Measurements from ENCODE around the gene FAM184A. TPM values are rescaled to one million over a fixed set of nuclear protein-coding genes. Genes with fewer than 3 reads are reported as not detected.

Gene FAM184A
- total and polyA plus RNA-seq, 9 of the 15 experiments (the other 6 are each of a cell fraction or from before 2014, with no cell fraction given): 6.4 to 18.7 (median 13.1) TPM

DNA sequence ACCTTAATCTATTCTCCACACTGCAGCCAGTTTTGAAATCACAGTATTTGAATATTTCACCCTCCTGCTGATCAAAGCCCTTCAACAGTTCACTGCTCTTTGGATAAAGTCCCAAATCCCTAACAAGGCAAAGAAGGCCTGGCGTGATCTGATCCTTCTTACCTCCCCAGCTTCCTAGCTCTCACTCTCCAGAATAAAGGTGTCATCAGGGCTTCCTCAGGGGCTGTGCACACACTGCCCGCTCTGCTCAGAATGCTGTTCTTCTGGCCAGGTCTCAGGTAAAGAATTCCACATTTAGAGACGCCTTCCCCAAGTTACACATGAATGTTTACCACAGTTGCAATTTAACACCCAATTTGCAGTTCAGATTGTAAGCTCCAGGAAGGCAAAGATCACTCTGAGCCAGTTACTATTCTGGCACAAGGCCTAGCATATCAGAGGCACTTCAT lies 84.6 kb downstream of the FAM184A start:
- BruUV-seq (replicated peaks): no TSS peak
- intact Hi-C loops (cut with micrococcal nuclease) (no loop called here), in situ Hi-C loops (cut with MboI) (no loop called here)
- Histone ChIP-seq H3K4me3 (no peak overlapping the region), H3K4me1 (replicated peaks in 1 of 2; ENCODE audit: control insufficient read depth in 2 of 2, insufficient read depth in 2 of 2, low read length in 2 of 2) (no peaks in the 10 kb centered on the region), H3K9me3 (replicated peaks; ENCODE audit: control insufficient read depth, insufficient read depth, low read depth, low read length) (no peaks in the 10 kb centered on the region), H3K27ac (ENCODE audit: extremely low read depth, low read depth, low read length) (no peak overlapping the region), H2AFZ (ENCODE audit: low read depth, low read length) (no peak overlapping the region), H3K36me3 (ENCODE audit: control insufficient read depth, insufficient read depth, low read length) (no peaks in the 10 kb centered on the region; the same call in 1 of the 3 replicates), H3K9ac (ENCODE audit: insufficient read depth in 1 of 2, low read depth in 2 of 2, low read length in 2 of 2) (no peak overlapping the region), H3K79me2 (ENCODE audit: control insufficient read depth, insufficient read depth, low read length) (no peaks in the 10 kb centered on the region), H3K9me1 (ENCODE audit: control insufficient read depth, insufficient read depth, low read length) (no peaks in the 10 kb centered on the region), H3K4me2 (ENCODE audit: insufficient read depth, low read length) (no peak overlapping the region), H4K20me1 (replicated peaks; ENCODE audit: control insufficient read depth, insufficient read depth, low read length) (no peaks in the 10 kb centered on the region), H3K27me3 (ENCODE audit: control insufficient read depth in 2 of 2, insufficient read depth in 2 of 2, low read length in 2 of 2) (no peaks in the 10 kb centered on the region)
- no peak for FAIRE-seq
- no peak for ATAC-seq
- TF ChIP-seq, protein P1, sequence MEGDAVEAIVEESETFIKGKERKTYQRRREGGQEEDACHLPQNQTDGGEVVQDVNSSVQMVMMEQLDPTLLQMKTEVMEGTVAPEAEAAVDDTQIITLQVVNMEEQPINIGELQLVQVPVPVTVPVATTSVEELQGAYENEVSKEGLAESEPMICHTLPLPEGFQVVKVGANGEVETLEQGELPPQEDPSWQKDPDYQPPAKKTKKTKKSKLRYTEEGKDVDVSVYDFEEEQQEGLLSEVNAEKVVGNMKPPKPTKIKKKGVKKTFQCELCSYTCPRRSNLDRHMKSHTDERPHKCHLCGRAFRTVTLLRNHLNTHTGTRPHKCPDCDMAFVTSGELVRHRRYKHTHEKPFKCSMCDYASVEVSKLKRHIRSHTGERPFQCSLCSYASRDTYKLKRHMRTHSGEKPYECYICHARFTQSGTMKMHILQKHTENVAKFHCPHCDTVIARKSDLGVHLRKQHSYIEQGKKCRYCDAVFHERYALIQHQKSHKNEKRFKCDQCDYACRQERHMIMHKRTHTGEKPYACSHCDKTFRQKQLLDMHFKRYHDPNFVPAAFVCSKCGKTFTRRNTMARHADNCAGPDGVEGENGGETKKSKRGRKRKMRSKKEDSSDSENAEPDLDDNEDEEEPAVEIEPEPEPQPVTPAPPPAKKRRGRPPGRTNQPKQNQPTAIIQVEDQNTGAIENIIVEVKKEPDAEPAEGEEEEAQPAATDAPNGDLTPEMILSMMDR (IDR thresholded peaks at IDR 0.05 in 2 of 3, conservative IDR thresholded peaks at IDR 0.05 in 1 of 3; ENCODE audit: insufficient read depth in 2 of 3, low read depth in 1 of 3, low read length in 3 of 3): no peak
- TF ChIP-seq ZKSCAN3 (CRISPR knock-in tag; IDR thresholded peaks at IDR 0.05): no peak
- no peak for TF ChIP-seq PHB (CRISPR knock-in tag; IDR thresholded peaks at IDR 0.05)
- TF ChIP-seq, protein P2, sequence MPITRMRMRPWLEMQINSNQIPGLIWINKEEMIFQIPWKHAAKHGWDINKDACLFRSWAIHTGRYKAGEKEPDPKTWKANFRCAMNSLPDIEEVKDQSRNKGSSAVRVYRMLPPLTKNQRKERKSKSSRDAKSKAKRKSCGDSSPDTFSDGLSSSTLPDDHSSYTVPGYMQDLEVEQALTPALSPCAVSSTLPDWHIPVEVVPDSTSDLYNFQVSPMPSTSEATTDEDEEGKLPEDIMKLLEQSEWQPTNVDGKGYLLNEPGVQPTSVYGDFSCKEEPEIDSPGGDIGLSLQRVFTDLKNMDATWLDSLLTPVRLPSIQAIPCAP (CRISPR knock-in tag; IDR thresholded peaks at IDR 0.05; ENCODE audit: borderline replicate concordance): no peak
- TF ChIP-seq, protein P3, sequence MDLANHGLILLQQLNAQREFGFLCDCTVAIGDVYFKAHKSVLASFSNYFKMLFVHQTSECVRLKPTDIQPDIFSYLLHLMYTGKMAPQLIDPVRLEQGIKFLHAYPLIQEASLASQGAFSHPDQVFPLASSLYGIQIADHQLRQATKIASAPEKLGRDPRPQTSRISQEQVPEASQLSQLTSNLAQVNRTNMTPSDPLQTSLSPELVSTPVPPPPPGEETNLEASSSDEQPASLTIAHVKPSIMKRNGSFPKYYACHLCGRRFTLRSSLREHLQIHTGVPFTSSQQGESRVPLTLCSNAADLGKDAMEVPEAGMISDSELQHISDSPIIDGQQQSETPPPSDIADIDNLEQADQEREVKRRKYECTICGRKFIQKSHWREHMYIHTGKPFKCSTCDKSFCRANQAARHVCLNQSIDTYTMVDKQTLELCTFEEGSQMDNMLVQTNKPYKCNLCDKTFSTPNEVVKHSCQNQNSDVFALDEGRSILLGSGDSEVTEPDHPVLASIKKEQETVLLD (IDR thresholded peaks at IDR 0.05): no peak
- no peak for TF ChIP-seq TSC22D4 (tag; IDR thresholded peaks at IDR 0.05)
- no peak for TF ChIP-seq CBFA2T3 (IDR thresholded peaks at IDR 0.05)
- no peak for TF ChIP-seq ELF2 (CRISPR knock-in tag; IDR thresholded peaks at IDR 0.05)
- no peak for TF ChIP-seq TAL1 (IDR thresholded peaks at IDR 0.05)
- TF ChIP-seq ZNF224 (CRISPR knock-in tag; IDR thresholded peaks at IDR 0.05): no peak
- no peak for TF ChIP-seq EHMT2 (IDR thresholded peaks at IDR 0.05)
- no peak for TF ChIP-seq TAF9B (IDR thresholded peaks at IDR 0.05; ENCODE audit: partially characterized antibody)
- no peak for TF ChIP-seq ZNF282 (CRISPR knock-in tag; IDR thresholded peaks at IDR 0.05)
- no peak for TF ChIP-seq POLR2A (conservative IDR thresholded peaks at IDR 0.05)
- TF ChIP-seq, protein P4, sequence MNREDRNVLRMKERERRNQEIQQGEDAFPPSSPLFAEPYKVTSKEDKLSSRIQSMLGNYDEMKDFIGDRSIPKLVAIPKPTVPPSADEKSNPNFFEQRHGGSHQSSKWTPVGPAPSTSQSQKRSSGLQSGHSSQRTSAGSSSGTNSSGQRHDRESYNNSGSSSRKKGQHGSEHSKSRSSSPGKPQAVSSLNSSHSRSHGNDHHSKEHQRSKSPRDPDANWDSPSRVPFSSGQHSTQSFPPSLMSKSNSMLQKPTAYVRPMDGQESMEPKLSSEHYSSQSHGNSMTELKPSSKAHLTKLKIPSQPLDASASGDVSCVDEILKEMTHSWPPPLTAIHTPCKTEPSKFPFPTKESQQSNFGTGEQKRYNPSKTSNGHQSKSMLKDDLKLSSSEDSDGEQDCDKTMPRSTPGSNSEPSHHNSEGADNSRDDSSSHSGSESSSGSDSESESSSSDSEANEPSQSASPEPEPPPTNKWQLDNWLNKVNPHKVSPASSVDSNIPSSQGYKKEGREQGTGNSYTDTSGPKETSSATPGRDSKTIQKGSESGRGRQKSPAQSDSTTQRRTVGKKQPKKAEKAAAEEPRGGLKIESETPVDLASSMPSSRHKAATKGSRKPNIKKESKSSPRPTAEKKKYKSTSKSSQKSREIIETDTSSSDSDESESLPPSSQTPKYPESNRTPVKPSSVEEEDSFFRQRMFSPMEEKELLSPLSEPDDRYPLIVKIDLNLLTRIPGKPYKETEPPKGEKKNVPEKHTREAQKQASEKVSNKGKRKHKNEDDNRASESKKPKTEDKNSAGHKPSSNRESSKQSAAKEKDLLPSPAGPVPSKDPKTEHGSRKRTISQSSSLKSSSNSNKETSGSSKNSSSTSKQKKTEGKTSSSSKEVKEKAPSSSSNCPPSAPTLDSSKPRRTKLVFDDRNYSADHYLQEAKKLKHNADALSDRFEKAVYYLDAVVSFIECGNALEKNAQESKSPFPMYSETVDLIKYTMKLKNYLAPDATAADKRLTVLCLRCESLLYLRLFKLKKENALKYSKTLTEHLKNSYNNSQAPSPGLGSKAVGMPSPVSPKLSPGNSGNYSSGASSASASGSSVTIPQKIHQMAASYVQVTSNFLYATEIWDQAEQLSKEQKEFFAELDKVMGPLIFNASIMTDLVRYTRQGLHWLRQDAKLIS (CRISPR knock-in tag; IDR thresholded peaks at IDR 0.05): no peak
- ChIA-PET POLR2A (interaction anchor here (0.6 kb wide), 1 partner anchor 459 kb away, joined by 3 read pairs; no protein-coding TSS in a partner anchor), CTCF (ENCODE audit: low intra/inter-chr PET ratio) (no interaction called here)
- 57% methylated on average over 3 of the region's 3 CpGs for WGBS (ENCODE audit: insufficient coverage, low coverage, missing lambda C conversion rate)
- no peak for DNase-seq (ENCODE audit: extremely low read depth in 1 of 4, low spot score in 3 of 4)

Measured in K562 (cell line).